SH-SY5Y (cell line): ENCODE measurements around the gene MDFI.

Experiments
- GATA2 ChIP-seq: IDR thresholded peaks from 2 replicates; pipeline ENCODE4 v1.6.1; 2011; ENCODE audit warnings: mild to moderate bottlenecking, low read depth, low read length
- GATA3 ChIP-seq: IDR thresholded peaks from 2 replicates; pipeline ENCODE4 v1.6.1; 2011; ENCODE audit warnings: low read depth, mild to moderate bottlenecking, low read length, moderate library complexity

- TF ChIP-seq GATA2 (no peak), GATA3 (no peak)
These were observed 17.4 kb downstream of the MDFI start for GRCh38 chr6:41655646-41656001.
